NOMO-1 treated with DMSO at 0.1 percent for 48 hours (cell line): Measurements from ENCODE around the gene C1D.

ENCODE experiments used
- DNase-seq: peaks from one replicate; lab custom pipeline; 2025; ENCODE audit not compliant: unreplicated experiment; lab: John Stamatoyannopoulos, UW

C1D gene

DNA sequence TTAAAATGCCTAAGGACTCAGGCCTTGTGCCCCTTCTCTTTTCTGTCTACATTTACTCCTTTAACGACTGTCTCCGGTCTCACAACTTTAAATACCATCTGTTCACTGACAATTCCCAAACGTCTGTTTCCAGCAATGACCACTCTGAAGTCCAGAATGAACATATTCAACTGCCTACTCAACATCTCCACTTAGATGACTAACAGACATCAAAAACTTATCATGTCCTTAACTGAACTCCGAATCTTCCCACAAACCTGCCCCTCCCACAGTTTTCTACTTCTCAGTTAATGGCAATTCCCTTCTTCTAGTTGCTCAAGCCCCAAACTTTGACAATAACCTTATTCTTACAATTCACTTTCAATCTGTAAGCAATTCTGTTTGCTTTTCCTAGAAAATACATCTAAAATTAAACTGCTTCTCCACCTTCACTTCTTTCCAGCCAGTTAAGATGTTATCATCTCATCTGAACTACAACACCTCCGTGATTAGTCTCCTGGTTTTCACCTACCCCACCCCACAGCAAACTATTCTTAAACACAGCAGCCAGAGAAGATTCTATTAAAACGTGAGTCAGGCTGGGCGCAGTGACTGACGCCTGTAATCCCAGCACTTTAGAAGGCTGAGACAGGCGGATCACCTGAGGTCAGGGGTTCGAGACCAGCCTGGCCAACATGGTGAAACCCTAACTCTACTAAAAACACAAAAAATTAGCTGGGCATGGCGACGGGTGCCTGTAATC, 2.8 kb downstream of the C1D start:
- no peak for DNase-seq

DNA sequence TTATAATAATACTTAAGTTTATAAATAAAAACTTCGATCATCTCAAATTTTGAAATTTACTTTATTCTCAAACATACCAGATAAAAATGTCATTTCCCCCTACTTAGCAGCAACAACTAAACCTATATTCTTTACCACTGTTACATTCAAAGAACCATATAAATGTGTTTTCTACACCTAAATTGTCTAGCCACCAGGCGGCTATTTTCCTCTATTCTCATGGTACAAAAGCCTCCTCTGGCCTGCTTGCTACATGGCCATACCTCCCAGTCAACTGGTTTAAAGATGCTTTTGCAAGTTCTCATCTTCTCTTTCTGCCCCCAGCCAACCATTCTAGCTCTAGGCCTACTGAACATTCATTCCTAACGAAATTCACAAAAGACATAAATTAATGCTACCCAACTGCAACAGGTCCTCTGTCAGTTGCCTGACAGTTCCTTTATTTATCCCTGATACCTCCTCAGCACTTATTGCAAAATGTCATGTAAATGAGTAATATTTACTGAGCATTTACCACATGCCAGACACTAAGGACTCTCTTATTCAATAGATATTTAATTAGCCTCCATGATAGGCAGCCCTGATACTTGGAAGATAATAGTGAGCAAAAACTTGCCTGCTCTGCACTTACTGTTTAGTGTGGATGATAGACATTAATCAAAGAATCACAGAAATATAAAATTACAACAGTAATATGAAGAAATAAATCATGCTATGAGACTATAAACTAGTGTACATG, 5.0 kb downstream of the C1D start:
- peak; percentile 5 for DNase-seq

DNA sequence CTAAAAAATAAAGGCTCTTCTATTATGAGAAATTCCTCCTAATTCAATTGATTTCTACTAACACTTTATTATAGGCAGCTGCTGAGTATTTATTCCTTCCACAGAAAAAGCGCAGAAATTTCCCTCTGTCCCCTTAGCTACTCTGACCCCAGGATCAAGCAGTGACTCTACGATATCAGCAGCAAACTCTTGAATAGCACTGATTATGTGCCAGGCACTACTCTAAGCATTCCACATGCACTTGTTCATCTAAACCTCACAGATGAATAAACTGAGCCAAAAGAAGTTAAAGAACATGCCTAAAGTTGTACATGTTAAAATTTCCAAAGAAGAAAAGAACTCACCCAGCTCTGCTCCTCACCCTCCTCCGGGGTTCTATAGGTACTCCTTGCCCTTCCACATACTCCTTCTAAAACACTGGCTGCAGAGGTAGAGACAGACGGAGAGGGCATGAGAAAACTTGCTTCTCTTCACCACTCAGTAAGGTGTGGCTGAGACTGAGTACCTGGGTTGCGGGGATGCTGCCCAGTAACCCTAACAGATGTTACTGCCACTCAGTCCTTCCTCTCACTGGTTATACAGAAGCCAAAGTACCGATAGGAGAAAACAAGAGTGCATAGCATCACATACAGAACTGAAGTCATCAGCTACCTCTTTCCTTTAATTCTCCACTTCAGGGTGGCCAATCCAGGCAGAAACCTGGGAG, 9.9 kb downstream of the C1D start:
- no peak for DNase-seq

DNA sequence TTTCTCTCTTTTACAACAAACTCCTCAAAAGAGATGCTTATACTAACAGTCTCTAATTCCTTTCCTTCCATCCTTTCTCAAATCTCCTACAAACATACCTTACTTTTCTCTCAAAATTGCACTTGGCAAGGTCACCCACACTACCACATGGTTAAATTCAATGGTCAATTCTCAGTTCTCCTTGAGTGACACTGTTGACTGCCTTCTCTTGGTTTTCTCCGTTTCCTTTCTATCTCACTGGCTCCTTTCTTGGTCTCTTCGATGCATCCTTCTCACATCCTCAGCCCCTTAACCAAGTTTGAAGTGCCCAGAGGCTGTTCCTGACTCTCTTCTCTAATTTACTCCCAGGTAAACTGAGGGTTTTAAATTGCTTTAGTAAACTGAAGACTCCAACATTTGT, 12.5 kb downstream of the C1D start:
- DNase-seq = no peak

DNA sequence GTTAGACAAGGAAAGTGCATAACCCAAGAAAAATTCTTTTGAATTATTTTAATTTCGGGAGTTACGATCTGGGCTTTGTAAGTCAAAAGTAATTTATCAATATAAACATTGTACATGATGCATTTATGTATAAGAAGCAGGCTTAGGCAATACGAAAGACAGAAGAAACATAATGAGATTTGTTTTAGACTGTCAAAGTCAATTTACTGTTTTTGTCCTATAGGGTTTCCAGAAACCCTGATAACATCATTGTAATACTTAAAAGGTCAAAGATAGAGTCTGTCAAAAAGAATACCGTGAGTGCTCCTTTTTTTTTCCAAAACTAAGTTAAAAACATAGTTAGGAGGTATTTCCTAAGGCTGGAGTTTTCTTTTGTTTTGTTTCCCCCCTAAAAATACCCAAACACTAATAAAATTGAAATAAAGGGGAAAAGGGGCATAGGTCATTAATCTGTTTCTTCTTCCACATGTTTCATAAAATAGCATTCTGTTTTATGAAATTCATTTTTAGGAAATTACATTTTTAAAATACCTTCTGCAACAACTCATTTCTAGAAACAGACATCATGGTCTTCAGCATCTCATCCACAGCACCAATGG, 16.1 kb downstream of the C1D start:
- DNase-seq = no peak

DNA sequence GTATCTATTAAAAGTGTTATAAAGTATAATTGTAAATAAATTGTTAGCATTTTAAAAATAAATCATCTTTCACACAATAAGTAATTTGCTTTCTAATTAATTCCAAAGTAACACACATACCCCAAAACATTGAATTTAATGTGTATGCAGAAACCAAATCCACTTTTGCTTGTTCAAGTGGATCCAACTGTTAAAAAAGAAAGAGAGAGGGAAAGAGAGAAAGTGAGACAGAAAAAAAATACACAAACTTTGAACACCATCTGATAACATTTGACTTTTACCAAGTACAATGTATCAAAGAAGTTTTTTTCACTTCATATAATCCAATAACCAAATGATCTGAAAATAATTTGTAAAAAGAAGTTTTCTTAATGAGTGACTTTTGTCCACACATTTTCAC, 16.6 kb downstream of the C1D start:
- DNase-seq = no peak

DNA sequence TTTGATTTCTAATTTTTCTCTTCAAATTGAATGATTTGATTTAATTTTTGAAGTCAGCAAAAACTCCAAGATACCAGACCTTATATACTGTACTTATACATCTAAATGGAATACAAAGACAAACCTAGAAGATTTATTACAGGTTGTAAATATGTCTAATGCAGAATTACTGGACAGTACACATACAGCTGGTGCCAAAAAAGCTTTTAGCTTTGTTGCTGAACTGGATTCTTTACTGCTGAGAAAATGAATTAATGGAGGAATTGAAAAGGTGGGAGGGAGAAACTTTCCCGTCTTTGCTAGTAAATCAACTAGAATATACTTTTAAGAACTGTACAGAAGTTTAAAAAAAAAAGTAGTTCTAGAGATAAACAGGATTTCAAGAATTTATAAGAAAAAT, 17.5 kb downstream of the C1D start:
- no peak for DNase-seq

DNA sequence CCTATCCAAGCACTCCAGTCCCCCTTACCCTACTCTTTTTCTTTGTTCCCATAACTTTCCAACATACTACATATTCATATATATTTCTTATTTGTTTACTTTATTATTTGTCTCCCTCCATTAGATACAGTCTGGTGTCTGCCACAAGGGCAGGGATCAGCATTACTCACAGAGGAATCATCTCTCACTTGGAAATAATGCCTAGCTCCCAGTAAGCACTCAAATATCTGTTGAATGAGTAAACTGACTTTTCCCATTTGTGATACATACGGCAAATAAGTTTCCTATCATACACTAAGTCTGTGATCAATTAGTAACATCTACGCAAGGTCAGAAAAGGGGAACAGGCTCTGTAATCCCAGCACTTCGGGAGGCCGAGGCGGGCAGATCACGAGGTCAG, 18.7 kb downstream of the C1D start:
- no peak for DNase-seq

DNA sequence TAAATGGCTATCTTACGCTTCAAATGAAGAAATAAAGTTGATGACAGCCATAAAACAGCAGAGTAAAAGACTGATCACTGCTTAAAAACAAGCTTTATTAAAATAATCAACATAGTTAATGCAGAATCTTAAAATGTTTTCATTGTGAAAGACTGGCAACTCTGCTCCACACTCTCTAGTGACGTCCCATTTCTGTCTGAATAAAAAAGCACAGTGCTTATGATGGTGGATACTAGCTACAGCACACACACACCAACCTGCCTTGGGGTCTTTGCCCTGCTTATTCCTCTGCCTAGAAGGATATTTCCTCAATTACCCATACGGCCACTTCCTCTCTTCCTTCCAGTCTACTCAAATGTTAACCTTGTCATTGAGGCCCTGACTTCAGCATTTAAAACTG, 19.1 kb downstream of the C1D start:
- DNase-seq = no peak

DNA sequence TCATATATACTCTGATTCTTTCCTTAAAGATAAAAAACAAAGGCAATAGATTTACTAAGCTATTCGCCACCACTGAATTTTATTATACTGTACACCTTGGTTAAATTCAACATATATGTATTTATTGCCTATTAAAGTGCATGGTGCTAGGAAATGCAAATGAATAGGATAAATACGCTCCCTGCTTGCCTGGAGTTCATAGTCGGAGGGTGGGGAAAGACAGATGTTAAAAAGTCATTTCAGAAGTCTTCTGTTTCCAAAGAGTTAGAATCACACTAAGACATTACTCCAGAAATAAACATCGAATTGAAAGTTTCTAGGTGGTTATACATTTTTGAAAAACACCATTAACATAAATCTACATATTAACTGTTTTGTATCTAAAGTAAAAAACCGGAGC, 19.8 kb downstream of the C1D start:
- DNase-seq = no peak

DNA sequence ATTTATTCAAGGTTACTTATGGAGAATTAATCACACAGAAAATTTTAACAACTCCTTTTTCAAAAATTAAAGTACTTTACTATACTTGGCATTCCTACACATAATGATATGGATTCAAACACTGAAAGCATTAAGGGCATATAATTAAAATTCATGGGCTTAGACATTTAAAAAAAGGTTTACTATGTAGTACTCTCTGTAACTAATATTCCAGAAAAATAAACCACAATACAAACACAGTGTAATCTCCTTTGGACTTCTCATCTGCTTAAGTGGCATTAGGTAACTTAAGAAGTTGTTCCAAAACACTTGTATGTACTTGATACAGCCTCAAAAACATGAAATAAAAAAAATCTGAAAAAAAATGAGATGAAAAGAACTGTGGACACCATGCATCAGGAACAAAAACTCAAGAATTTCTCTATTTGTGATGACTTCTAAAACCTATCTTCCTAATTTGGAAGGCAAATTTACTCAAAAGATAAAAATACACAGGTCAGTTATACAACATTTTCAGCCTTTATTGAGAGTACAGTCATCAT, 21.0 kb downstream of the C1D start:
- DNase-seq = no peak

DNA sequence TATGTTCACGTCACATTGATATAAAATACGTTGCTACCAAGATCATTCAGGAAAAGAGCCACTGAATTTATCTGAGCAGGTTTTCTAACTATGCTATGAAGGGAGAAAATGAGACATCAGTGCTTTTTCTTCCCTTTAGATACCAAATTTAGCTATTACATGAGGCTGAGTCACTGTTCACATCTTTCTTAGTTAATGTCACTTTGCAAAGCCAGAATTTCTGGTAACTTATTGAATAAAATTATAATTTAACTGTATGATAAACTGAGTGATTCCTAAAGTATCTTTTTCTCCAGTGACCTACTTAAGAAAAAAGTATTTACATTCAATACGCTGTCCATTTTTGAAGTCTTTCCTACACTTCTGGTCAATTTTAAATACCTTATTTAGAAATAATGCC, 22.7 kb downstream of the C1D start:
- DNase-seq = no peak

DNA sequence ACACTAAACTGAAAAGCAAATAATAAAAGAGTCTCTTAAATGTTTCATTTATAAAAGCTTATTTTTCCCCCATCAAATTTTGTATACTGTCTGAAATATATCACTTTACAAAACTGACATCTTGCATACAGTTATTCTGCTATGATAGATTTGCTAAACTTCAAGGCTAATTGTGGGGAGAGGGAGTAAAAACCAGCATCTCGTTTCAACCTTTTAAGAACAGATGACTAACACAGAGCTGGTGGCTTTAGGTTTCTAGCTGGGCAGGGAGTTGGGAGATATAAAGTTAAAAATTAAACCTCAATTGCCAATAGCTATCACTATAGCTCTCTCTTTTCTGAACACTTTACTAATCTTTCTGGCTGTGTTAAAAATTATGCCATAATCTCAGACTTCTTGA, 23.5 kb downstream of the C1D start:
- no peak for DNase-seq

DNA sequence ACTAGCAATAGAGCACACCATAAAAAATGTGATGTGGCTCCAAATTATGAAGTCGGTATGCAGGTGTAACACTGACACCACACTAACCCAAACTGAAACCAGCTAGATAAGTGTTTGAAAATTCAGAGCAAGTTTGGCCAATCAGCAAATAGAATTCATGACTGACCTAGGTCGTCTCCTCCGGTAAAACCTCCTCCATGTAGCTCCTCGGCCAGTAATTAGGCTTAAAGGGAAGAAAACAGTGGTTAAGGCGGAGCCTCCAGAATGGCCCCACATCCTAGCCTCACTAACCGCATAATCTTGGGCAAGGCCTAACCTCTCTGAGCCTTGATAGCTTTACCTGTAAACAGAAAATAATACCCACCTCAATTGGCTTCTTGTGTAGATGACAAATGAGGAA, 30.1 kb downstream of the C1D start:
- no peak for DNase-seq

DNA sequence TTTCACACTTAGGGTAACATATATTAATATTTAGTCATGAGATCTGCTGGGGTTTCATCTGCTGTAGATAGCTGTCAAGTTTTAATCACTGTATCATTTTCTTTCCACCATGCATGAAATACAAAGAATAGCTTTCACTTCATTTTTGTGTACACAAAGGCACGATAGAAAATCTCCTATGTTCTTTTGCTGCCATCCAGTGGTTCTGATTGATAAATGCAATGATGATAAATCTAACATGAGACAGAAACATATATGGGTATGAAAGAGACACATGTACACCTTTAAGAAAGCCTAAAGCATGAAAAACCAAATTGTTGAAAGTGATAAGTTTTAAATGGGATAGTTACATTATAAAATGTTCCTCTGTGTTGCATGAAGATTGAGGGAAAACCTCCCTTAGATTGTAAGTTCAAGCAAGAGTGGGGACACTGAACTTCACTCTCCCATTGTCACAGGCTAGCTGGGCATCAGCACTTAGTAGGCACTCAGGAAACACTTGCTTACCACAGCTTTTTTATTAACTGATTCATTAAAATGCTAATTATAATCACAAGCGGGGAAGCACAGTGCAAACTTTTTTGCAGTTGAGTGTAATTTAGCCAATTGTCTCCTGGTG, 31.2 kb downstream of the C1D start:
- DNase-seq = peak; percentile 55

DNA sequence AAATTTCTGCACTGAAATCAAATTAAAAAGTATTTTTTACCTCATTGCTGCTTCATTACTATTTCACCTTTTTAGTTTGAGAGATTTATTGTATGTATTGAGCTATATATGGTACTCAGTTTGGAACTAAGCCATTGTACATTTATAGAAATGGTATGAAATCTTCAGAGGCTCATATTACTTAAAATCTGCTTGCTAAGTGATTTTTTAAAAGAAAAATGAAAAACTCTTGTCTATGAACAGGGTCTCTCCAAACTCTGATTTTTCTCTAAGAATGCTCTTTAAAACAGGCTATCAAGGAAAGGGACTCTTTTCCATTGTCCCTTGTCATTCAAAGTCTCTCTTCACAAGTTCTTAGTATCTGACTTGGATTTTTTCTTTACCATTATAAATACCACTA, 31.8 kb downstream of the C1D start:
- DNase-seq = no peak

DNA sequence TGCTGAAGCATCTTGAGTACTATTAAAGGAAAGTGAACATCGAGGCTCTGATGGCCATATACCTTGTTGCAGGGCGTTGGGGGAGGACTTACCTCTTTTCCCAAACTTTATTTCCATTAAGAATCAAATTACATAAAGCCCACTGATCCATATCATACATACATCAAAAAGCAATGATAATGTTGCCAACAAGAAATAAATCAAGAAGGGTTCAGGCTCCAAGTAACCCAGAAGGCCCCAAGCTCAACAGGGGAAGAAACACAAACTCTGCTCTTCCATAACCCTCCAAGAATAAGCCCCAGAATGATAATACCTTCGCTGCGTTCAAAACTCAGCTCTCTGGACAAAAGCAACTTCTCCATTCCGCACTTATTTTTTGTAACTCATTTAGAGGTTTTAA, 32.3 kb downstream of the C1D start:
- DNase-seq = no peak

DNA sequence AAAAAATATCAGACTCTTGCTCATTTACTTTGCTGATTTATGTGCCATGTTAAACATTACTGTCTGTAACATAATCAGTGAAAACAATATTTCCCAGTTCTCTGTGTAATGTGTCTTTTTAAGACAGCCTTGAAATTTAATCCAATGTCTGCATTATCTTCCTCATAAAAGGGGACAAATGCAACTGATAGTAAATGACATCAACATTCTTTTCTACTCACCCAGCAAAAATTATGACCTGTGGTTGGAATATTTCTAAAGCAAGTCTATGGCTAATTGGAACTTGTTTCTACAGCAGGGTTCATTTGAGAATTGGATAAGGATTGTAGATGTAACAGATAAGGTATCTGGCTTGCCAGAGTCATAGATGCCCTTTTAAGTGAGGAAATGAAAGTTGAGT, 34.8 kb downstream of the C1D start:
- no peak for DNase-seq

DNA sequence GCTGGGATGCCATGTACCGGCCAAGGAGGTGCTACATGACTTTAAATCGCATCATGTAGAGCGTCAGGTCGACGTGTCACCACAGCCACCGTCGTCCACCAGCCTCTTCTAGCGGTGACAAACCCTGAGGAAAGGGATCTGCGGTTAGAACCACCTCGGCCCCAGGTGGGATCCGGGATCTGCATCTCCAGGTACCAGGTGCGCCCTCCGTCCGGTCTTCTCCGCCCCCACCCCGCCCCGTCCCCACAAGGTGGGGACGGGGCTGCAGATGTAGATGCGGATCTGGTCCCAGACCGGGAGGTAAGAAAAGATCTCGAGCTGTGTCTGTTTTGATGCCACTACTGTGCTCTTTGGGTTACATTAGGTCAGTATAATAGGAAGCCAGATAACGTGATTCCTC, 38.4 kb downstream of the C1D start:
- DNase-seq = no peak

DNA sequence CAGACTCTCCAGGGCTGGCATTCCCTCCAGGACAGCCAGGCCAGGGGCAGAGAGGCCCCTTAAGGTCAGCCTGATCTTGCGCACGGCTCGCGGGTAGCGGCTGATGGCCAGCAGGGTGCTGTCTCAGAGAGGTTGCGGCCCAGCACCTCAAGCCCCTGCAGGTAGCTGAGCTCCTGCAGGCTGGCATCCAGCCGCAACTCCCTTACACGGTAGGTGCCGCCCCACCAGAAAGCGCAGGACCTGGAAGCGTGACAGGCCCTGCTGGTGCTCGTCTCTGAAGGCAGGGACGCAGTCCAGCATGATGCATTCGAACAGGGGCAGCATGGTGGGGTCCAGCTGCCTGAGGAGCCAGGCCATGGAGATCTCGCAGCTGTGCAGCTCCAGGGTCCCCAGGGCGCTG, 38.9 kb downstream of the C1D start:
- no peak for DNase-seq

DNA sequence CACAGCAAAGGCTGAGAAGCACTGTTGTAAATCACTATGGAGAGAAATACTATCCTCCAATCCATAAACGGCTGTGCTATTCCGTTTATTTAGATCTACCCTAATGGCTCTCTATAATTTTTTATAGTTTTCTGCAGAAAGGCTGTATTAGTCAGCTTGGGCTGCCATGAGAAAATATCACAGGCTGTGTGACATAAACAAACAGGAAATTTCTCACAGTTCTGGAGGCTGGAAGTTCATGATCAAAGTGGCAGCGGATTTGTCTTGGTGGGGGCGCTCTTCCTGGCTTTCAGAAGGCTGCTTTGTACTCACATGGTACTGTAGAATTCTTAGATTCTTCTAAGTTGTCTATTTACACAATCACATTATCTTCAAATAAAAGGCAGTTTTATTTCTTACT, 44.1 kb downstream of the C1D start:
- no peak for DNase-seq
